Mucosa of descending colon (tissue), 3 donors: ENCODE data around the gene PAXIP1. TPM values are rescaled to one million over a fixed set of nuclear protein-coding genes. Genes with fewer than 3 reads are reported as not detected.

Source experiments
- ATAC-seq: fragments of 200-7000 bp; cut with Tn5 transposase; one replicate; pipeline ENCODE4 v1.9.1; 2020; ENCODE audit warnings: mild to moderate bottlenecking, moderate library complexity
- DNase-seq, 3 donors: peaks; one replicate each; pipeline ENCODE4 v3.0.0-alpha.2; 2020
- H3K36me3 ChIP-seq: fragments of 200-600 bp; one replicate; pipeline ENCODE4 v1.8.0; 2021; ENCODE audit warnings: low read depth, mild to moderate bottlenecking
- H3K4me1 ChIP-seq: fragments of 200-600 bp; one replicate; pipeline ENCODE4 v1.8.0; 2021; ENCODE audit warnings: low read depth, mild to moderate bottlenecking
- H3K4me3 ChIP-seq: fragments of 200-600 bp; one replicate; pipeline ENCODE4 v1.8.0; 2021; ENCODE audit warnings: mild to moderate bottlenecking
- H3K9me3 ChIP-seq: fragments of 200-600 bp; one replicate; pipeline ENCODE4 v1.8.0; 2021; ENCODE audit warnings: mild to moderate bottlenecking
- intact Hi-C, 2 donors: fragments of 100-400 bp; cut with DNase I in 1 of 2; cut with micrococcal nuclease in 1 of 2; formaldehyde crosslinking; loops; one replicate each; pipeline versions ENCODE4 v1.11.0 to v1.11.1; 2022; cut with DNase I, micrococcal nuclease
- total RNA-seq, 3 donors: library from RNA; stranded (reverse); fragmentation: NEBNext Ultra II Directional in 2 of 3; extraction: Animal tissue kit (Norgen Biotek cat#: 25700) in 2 of 3; gene quantifications; one replicate each; pipeline versions ENCODE4 v1.2.1 to v1.2.4, GENCODE V29; 2021 to 2023
- TF ChIP-seq, protein P1 (sequence below): fragments of 200-600 bp; IDR thresholded peaks from one replicate; pipeline ENCODE4 v1.8.0; 2022; ENCODE audit warnings: antibody characterized with exemption, mild to moderate bottlenecking
- donor health status: DM: no; HTN: no; CAD: no; lungs with moderate emphysema.
- donor health status: DM: no; HTN: no; CAD: no.
- donor health status: DM: no; HTN: yes; CAD: no.

PAXIP1 gene
- total RNA-seq, 3 donors from 2014 or later = 11.2 to 15.9 (median 11.5) TPM

DNA sequence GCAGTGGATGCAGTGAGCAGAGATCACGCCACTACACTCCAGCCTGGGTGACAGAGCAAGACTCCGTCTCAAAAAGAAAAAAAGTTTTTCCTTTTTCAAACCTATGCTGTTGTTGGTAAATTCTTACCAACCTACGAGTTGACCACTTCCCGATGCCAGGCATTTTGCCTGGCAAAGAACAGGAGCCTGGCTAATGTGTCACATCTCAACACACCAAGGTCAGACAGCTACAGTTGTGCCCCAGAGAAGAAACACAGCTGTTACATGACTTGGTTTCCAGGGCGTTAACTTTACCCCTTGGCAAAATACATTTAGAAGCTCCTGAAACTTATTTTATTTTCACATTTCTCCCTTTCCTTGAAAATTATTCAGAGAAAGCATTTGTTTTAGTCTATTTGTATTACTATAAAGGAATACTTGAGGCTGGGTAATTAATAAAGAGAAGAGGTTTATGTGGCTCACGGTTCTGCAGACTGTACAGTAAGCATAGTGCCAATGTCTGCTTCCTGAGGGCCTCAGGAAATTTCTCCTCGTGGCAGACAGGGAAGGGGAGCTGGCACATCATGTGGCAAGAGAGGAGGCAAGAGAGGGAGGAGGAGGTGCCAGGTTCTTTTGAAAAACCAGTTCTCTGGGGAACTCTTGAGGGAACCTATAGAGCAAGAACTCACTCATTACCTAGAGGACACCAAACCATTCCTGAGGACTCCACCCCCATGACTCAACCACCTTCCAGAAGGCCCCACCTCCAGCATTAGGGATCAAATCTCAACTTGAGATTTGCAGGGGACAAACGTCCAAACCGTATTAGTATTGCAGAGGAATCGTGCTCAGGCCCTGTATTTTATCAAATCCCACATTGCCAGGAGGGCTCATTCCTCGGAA lies 83.3 kb downstream of the PAXIP1 start:
- no peaks in the 10 kb centered on the region for H3K9me3 ChIP-seq
- H3K4me3 ChIP-seq = no peak overlapping the region
- ATAC-seq (no peak), DNase-seq (no peak)
- TF ChIP-seq, protein P1, sequence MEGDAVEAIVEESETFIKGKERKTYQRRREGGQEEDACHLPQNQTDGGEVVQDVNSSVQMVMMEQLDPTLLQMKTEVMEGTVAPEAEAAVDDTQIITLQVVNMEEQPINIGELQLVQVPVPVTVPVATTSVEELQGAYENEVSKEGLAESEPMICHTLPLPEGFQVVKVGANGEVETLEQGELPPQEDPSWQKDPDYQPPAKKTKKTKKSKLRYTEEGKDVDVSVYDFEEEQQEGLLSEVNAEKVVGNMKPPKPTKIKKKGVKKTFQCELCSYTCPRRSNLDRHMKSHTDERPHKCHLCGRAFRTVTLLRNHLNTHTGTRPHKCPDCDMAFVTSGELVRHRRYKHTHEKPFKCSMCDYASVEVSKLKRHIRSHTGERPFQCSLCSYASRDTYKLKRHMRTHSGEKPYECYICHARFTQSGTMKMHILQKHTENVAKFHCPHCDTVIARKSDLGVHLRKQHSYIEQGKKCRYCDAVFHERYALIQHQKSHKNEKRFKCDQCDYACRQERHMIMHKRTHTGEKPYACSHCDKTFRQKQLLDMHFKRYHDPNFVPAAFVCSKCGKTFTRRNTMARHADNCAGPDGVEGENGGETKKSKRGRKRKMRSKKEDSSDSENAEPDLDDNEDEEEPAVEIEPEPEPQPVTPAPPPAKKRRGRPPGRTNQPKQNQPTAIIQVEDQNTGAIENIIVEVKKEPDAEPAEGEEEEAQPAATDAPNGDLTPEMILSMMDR = no peak
- no peaks in the 10 kb centered on the region for H3K4me1 ChIP-seq
- no peaks in the 10 kb centered on the region for H3K36me3 ChIP-seq
- intact Hi-C loops = loop anchor here (10.0 kb wide), 1 partner anchor 425 kb away; no protein-coding TSS in a partner anchor

DNA sequence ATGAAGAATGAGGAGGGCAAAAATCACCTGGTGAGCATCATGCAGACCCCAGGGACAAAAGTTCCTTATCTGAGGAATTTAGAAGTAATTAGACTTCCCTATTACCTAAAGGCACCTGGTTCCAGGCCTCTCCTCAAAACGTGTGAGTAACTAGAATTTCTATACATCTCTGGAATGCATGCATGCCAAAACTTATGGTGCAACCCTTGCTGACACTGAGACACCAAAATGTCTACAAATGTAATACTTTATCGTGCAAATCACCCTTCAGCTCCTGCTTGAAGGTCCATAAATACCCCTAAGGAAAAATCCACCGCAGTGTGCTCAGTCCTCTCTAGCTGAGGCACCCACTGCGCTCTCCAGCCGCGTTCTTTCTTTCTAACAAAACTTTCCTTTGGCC lies 84.2 kb downstream of the PAXIP1 start:
- H3K4me3 ChIP-seq = no peak overlapping the region
- TF ChIP-seq, protein P1 = no peak
- ATAC-seq (no peak), DNase-seq (no peak)
- H3K36me3 ChIP-seq = no peaks in the 10 kb centered on the region
- H3K9me3 ChIP-seq = no peaks in the 10 kb centered on the region
- intact Hi-C loops = no loop called here
- peaks cover 7% of the 10 kb centered on the region for H3K4me1 ChIP-seq

DNA sequence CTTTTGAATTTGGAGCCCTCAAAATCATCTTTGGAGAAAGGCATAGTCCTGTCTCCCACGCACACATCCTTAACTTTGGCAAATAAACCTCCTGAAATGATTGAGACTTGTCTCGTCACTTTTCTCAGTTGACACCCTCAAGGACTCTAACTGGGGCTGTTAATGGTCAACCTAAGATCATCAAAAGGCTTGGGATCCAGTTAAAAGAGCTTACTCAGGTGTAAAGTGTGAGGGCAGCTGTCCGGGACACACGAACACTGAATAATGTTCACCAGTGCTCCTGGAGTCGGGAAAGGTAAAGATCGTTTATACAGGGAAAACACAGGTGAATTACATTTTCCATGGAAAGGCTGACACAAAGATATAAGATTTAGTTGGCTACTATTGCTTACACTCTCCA lies 84.7 kb downstream of the PAXIP1 start:
- DNase-seq (no peak), ATAC-seq (no peak)
- Histone ChIP-seq H3K9me3 (no peaks in the 10 kb centered on the region), H3K4me1 (peaks cover 7% of the 10 kb centered on the region), H3K36me3 (no peaks in the 10 kb centered on the region), H3K4me3 (no peak overlapping the region)
- intact Hi-C loops = no loop called here
- TF ChIP-seq, protein P1 = no peak

- ATAC-seq (no peak), DNase-seq (no peak)
- H3K9me3 ChIP-seq = no peaks in the 10 kb centered on the region
- no peak overlapping the region for H3K4me3 ChIP-seq
- peaks cover 7% of the 10 kb centered on the region for H3K4me1 ChIP-seq
- H3K36me3 ChIP-seq = no peaks in the 10 kb centered on the region
- TF ChIP-seq, protein P1 = no peak
- intact Hi-C loops = no loop called here
Observed at GRCh38 chr7:154917808-154918160, 85.1 kb downstream of the PAXIP1 start.

DNA sequence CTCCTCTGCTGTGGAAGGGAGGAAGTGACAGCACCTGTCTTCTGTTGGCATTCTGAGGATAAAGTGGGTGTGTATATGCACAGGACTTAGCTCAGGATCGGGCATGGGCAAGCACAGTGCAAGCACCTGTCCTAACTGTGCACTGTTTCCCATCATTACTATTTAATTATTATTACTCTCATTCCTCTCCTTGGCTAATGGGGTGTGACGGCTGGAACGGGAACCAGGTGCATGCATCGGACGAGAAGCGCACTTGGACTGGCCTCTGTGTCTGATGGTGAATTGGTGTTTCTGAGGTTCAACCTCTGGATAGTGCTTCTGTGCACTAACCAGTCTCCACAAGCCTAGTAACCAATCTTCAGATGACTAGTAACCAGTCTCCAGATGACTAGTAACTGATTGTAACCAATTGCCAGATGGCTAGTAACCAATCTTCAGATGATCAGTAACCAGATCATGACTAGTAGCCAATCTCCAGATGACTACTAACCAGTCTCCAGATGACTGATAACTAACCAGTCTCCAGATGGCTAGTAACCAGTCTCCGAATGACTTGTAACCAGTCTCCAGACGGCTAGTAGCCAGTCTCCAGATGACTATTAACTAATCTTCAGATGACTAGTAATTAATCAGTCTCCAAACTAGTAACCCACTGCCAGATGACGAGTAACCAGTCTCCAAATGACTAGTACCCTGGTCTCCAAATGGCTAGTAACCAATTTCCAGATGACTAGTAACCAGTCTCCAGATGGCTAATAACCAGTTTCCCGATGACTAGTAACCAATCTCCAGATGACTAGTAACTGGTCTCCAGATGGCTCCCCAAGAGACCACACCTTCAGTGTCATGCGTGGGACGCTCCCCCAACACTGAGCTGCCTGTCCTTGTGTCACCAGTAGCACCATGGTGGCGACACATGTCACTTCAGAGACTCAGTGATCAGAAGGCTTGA lies 85.8 kb downstream of the PAXIP1 start:
- DNase-seq (no peak), ATAC-seq (no peak)
- TF ChIP-seq, protein P1 = no peak
- no peaks in the 10 kb centered on the region for H3K9me3 ChIP-seq
- H3K4me3 ChIP-seq = no peak overlapping the region
- H3K4me1 ChIP-seq = peaks cover 7% of the 10 kb centered on the region
- intact Hi-C loops = no loop called here
- no peaks in the 10 kb centered on the region for H3K36me3 ChIP-seq
